ENCODE results near the gene CCDC187. TPM values are rescaled to one million over a fixed set of nuclear protein-coding genes. Genes with fewer than 3 reads are reported as not detected.

CCDC187 gene
- polyA plus RNA-seq, 1 donor from 2014 or later = not detected

DNA sequence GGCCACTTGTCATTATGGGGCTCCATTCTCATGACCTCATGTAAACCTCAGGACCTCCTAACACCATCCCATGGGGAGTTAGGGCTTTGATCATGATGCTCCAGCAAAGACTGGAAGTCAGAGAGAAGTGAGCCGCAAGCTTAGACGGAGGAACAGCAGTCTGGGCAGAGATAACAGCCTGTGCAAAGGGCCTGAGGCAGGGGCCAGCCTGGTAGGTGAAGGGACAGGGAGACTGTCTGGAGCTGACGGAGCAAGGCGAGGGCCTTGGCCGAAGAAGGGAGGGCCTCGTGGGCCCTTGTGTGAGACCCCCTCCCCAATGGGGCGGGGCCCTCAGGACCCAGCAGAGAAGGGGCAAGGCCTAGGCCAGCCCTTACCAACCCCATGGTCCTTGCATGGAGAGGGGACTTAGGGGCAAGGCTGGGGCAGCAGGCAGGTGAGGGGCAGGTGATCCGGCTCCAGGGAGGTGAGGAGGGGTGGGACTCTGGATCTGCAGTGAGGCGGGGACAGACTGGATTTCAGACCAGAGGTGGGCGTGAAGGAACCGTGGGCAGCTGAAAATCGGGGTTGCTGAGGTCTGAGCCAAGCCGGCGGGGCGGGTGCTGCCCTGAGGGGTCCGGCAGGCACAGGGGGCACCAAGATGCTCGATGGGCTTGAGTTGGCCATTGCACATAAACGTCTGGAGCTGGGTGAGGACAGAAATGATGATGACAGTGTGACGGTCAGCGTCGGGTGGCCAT lies 40.8 kb upstream of the CCDC187 start:
- Histone ChIP-seq H3K9ac (ENCODE audit: low read length) (no peak overlapping the region), H3K9me3 (ENCODE audit: low read length) (no peaks in the 10 kb centered on the region), H3F3A (ENCODE audit: insufficient read depth, low read length, poor library complexity, severe bottlenecking) (no peaks in the 10 kb centered on the region), H3K9me2 (ENCODE audit: insufficient read depth, low read length) (no peaks in the 10 kb centered on the region), H3K27me3 (ENCODE audit: insufficient read depth, low read depth, low read length) (no peaks in the 10 kb centered on the region), H4K20me1 (ENCODE audit: insufficient read depth) (no peaks in the 10 kb centered on the region), H2AFZ (ENCODE audit: low read depth, low read length) (no peak overlapping the region), H3K36me3 (ENCODE audit: insufficient read depth, low read length) (no peaks in the 10 kb centered on the region), H3K27ac (ENCODE audit: low read length) (no peak overlapping the region), H3K4me2 (ENCODE audit: low read length) (no peak overlapping the region), H3K4me3 (ENCODE audit: low read length) (no peak overlapping the region), H3K79me2 (replicated peaks; ENCODE audit: insufficient read depth, low read length) (no peaks in the 10 kb centered on the region)
- TF ChIP-seq, protein P1, sequence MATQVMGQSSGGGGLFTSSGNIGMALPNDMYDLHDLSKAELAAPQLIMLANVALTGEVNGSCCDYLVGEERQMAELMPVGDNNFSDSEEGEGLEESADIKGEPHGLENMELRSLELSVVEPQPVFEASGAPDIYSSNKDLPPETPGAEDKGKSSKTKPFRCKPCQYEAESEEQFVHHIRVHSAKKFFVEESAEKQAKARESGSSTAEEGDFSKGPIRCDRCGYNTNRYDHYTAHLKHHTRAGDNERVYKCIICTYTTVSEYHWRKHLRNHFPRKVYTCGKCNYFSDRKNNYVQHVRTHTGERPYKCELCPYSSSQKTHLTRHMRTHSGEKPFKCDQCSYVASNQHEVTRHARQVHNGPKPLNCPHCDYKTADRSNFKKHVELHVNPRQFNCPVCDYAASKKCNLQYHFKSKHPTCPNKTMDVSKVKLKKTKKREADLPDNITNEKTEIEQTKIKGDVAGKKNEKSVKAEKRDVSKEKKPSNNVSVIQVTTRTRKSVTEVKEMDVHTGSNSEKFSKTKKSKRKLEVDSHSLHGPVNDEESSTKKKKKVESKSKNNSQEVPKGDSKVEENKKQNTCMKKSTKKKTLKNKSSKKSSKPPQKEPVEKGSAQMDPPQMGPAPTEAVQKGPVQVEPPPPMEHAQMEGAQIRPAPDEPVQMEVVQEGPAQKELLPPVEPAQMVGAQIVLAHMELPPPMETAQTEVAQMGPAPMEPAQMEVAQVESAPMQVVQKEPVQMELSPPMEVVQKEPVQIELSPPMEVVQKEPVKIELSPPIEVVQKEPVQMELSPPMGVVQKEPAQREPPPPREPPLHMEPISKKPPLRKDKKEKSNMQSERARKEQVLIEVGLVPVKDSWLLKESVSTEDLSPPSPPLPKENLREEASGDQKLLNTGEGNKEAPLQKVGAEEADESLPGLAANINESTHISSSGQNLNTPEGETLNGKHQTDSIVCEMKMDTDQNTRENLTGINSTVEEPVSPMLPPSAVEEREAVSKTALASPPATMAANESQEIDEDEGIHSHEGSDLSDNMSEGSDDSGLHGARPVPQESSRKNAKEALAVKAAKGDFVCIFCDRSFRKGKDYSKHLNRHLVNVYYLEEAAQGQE (IDR thresholded peaks at IDR 0.05; ENCODE audit: borderline replicate concordance) = no peak
- no peak for TF ChIP-seq RAD21 (conservative IDR thresholded peaks at IDR 0.05)
- TF ChIP-seq POLR2AphosphoS5 (IDR thresholded peaks at IDR 0.05) = no peak
- TF ChIP-seq EZH2 (IDR thresholded peaks at IDR 0.05; ENCODE audit: borderline replicate concordance, insufficient read depth, low read length, poor library complexity, severe bottlenecking) = no peak
- no peak for TF ChIP-seq TAF1 (IDR thresholded peaks at IDR 0.05; ENCODE audit: low read depth)
- TF ChIP-seq SMC3 (conservative IDR thresholded peaks at IDR 0.05; ENCODE audit: poor library complexity) = no peak
- no peak for TF ChIP-seq MXI1 (conservative IDR thresholded peaks at IDR 0.05; ENCODE audit: poor library complexity, severe bottlenecking)
- TF ChIP-seq EP300 (conservative IDR thresholded peaks at IDR 0.05; ENCODE audit: poor library complexity, severe bottlenecking) = no peak
- TF ChIP-seq, protein P2, sequence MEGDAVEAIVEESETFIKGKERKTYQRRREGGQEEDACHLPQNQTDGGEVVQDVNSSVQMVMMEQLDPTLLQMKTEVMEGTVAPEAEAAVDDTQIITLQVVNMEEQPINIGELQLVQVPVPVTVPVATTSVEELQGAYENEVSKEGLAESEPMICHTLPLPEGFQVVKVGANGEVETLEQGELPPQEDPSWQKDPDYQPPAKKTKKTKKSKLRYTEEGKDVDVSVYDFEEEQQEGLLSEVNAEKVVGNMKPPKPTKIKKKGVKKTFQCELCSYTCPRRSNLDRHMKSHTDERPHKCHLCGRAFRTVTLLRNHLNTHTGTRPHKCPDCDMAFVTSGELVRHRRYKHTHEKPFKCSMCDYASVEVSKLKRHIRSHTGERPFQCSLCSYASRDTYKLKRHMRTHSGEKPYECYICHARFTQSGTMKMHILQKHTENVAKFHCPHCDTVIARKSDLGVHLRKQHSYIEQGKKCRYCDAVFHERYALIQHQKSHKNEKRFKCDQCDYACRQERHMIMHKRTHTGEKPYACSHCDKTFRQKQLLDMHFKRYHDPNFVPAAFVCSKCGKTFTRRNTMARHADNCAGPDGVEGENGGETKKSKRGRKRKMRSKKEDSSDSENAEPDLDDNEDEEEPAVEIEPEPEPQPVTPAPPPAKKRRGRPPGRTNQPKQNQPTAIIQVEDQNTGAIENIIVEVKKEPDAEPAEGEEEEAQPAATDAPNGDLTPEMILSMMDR (IDR thresholded peaks at IDR 0.05; ENCODE audit: poor library complexity, severe bottlenecking) = no peak

DNA sequence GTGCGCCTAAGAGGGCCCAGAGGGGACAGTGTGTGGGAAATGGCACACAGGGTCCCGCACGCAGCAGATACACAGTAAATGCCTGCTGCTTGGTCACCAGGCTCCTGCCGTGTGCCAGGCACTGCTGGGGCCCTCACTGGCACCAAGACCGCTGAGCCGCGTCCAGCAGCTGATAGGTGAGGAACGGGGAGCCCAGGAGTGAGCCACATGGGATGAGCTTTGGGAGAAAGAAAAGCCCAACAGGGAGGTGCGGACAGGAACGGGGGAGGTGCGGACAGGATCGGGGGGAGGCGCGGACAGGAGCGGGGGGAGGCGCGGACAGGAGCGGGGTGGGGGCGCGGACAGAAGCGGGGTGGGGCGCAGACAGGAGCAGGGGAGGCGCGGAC lies 40.0 kb upstream of the CCDC187 start:
- H3K27me3 ChIP-seq (ENCODE audit: insufficient read depth, low read depth, low read length) = no peaks in the 10 kb centered on the region
- H3F3A ChIP-seq (ENCODE audit: insufficient read depth, low read length, poor library complexity, severe bottlenecking) = no peaks in the 10 kb centered on the region
- no peaks in the 10 kb centered on the region for H3K79me2 ChIP-seq (replicated peaks; ENCODE audit: insufficient read depth, low read length)
- no peaks in the 10 kb centered on the region for H4K20me1 ChIP-seq (ENCODE audit: insufficient read depth)
- TF ChIP-seq EZH2 (IDR thresholded peaks at IDR 0.05; ENCODE audit: borderline replicate concordance, insufficient read depth, low read length, poor library complexity, severe bottlenecking) = no peak
- TF ChIP-seq POLR2AphosphoS5 (IDR thresholded peaks at IDR 0.05) = no peak
- no peak for TF ChIP-seq EP300 (conservative IDR thresholded peaks at IDR 0.05; ENCODE audit: poor library complexity, severe bottlenecking)
- no peak for TF ChIP-seq TAF1 (IDR thresholded peaks at IDR 0.05; ENCODE audit: low read depth)
- TF ChIP-seq MXI1 (conservative IDR thresholded peaks at IDR 0.05; ENCODE audit: poor library complexity, severe bottlenecking) = no peak
- TF ChIP-seq, protein P1 (IDR thresholded peaks at IDR 0.05; ENCODE audit: borderline replicate concordance) = no peak
- TF ChIP-seq RAD21 (conservative IDR thresholded peaks at IDR 0.05) = no peak
- TF ChIP-seq SMC3 (conservative IDR thresholded peaks at IDR 0.05; ENCODE audit: poor library complexity) = no peak
- TF ChIP-seq, protein P2 (IDR thresholded peaks at IDR 0.05; ENCODE audit: poor library complexity, severe bottlenecking) = no peak
- H3K27ac ChIP-seq (ENCODE audit: low read length) = no peak overlapping the region
- no peak overlapping the region for H3K4me3 ChIP-seq (ENCODE audit: low read length)
- H2AFZ ChIP-seq (ENCODE audit: low read depth, low read length) = no peak overlapping the region
- no peaks in the 10 kb centered on the region for H3K9me3 ChIP-seq (ENCODE audit: low read length)
- H3K9me2 ChIP-seq (ENCODE audit: insufficient read depth, low read length) = no peaks in the 10 kb centered on the region
- no peaks in the 10 kb centered on the region for H3K36me3 ChIP-seq (ENCODE audit: insufficient read depth, low read length)
- no peak overlapping the region for H3K4me2 ChIP-seq (ENCODE audit: low read length)
- H3K9ac ChIP-seq (ENCODE audit: low read length) = no peak overlapping the region

Measured in neural cell (in vitro differentiated cells).